HepG2 (cell line): Measurements from ENCODE around the gene TCFL5. TPM values are rescaled to one million over a fixed set of nuclear protein-coding genes. Genes with fewer than 3 reads are reported as not detected.

ENCODE experiments used
- EZH2 ChIP-seq: conservative IDR thresholded peaks from 2 replicates; pipeline ENCODE4 v1.6.1; 2012; ENCODE audit warnings: mild to moderate bottlenecking, low read depth, low read length, moderate library complexity
- MXI1 ChIP-seq: IDR thresholded peaks from 3 replicates; pipeline ENCODE4 v1.6.1; 2012; ENCODE audit warnings: low read depth, low read length, inconsistent platforms, borderline replicate concordance
- RXRA ChIP-seq: sonication (generic); formaldehyde crosslinking; IDR thresholded peaks from 2 replicates; pipeline ENCODE4 v1.5.1; 2020; ENCODE audit warnings: missing genetic modification reagents
- SMARCE1 ChIP-seq: fragments of 450-650 bp; IDR thresholded peaks from 2 replicates; pipeline ENCODE4 v1.6.1; 2017; ENCODE audit warnings: borderline replicate concordance
- SP1 ChIP-seq, 2 experiments: fragments of 450-650 bp in 1 of 2; sonication (generic) in 1 of 2; formaldehyde crosslinking in 1 of 2; IDR thresholded peaks; 2 replicates each; pipeline versions ENCODE4 v1.4.0 to v1.6.1; 2016 to 2020; ENCODE audit warnings: missing genetic modification reagents in 1 of 2
- ZBTB38 ChIP-seq: sonication (generic); formaldehyde crosslinking; IDR thresholded peaks from 2 replicates; pipeline ENCODE4 v1.5.1; 2020; ENCODE audit warnings: mild to moderate bottlenecking, missing genetic modification reagents
- ZBTB7B ChIP-seq: sonication (generic); formaldehyde crosslinking; IDR thresholded peaks from 2 replicates; pipeline ENCODE4 v1.4.0; 2020; ENCODE audit warnings: missing genetic modification reagents
- ZSCAN31 ChIP-seq: sonication (generic); formaldehyde crosslinking; IDR thresholded peaks from 2 replicates; pipeline ENCODE4 v1.5.0; 2020; ENCODE audit warnings: low read depth, mild to moderate bottlenecking, missing genetic modification reagents
- polyA plus RNA-seq, 8 experiments: library from polyadenylated mRNA; depleted of rRNA in 3 of 8; stranded (reverse) in 7 of 8; unstranded in 1 of 8; fragments of >200 nt; fragmentation: Illumina TruSeq in 4 of 8; extraction: Trizol in 4 of 8; gene quantifications; 2 replicates each; pipeline versions ENCODE4 v1.2.1 to v1.2.3, GENCODE V29; 2011 to 2016; ENCODE audit warnings: low read depth in 4 of 8, missing spikeins in 1 of 8, mixed read lengths in 1 of 8; ENCODE audit not compliant: insufficient read depth in 1 of 8
- total RNA-seq, 5 experiments: library from RNA; depleted of rRNA; stranded (reverse); fragments of >200 nt; fragmentation: Illumina TruSeq; extraction: Trizol; gene quantifications; 2 replicates each; pipeline ENCODE4 v1.2.3, GENCODE V29; 2016; ENCODE audit warnings: low read depth in 1 of 5
- TF ChIP-seq, protein P1 (sequence below): sonication (generic); formaldehyde crosslinking; IDR thresholded peaks from 2 replicates; pipeline ENCODE4 v1.4.0; 2020; ENCODE audit warnings: missing genetic modification reagents
- TF ChIP-seq, protein P2 (sequence below): sonication (generic); formaldehyde crosslinking; IDR thresholded peaks from 2 replicates; pipeline ENCODE4 v1.5.0; 2020; ENCODE audit warnings: missing genetic modification reagents
- TF ChIP-seq, protein P3 (sequence below): IDR thresholded peaks from 2 replicates; pipeline ENCODE4 v1.6.1; 2018; ENCODE audit warnings: missing genetic modification reagents, mild to moderate bottlenecking, missing compliant biosample characterization
- TF ChIP-seq, protein P4 (sequence below): sonication (generic); formaldehyde crosslinking; IDR thresholded peaks from 2 replicates; pipeline ENCODE4 v1.4.0; 2020; ENCODE audit warnings: missing genetic modification reagents, mild to moderate bottlenecking, borderline replicate concordance
- TF ChIP-seq, protein P5 (sequence below): sonication (generic); formaldehyde crosslinking; IDR thresholded peaks from 2 replicates; pipeline ENCODE4 v1.5.0; 2020; ENCODE audit warnings: mild to moderate bottlenecking, missing genetic modification reagents
- TF ChIP-seq, protein P6 (sequence below): sonication (generic); formaldehyde crosslinking; IDR thresholded peaks from 2 replicates; pipeline ENCODE4 v1.8.0; 2022; ENCODE audit warnings: mild to moderate bottlenecking, missing genetic modification reagents; ENCODE audit not compliant: insufficient replicate concordance

Gene TCFL5
- total and polyA plus RNA-seq, 2 of the 13 experiments (the other 11 are each of a cell fraction or from before 2014, with no cell fraction given) = 14.8 to 20.0 TPM

DNA sequence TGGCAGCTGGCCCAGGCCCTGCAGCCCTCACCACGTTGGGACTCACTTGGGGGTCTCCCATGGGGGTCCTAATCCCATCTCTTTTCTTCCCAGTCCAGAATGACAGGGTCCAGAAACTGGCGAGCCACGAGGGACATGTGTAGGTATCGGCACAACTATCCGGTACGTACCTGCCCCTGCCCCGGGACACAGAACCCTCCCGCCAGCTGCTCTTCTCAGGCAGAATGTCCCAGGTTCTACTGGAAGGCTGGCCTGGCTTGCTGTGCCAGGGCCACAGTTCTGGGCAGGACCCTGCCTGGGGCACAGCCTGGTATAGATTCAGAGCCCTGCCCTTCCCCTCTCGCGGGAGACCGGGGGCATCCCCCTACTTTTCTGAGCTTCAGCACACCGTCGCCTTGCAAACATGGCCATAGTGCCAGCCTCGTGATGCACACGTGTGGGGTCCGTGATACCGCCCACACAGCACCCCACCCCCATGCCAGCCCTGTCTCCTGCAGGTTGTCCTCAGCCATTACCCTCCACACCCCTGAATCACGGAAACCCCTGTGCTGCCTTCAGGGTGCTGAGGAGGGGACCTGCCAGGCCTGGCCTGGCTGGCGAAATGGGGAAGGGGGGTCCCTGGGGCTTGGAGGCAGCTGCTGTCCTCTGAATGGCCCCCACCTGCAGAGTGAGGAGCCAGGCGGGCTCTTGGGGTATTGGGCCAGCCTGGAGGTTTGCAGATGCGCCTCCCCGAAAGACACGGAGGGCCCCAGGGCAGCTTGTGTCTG is 54.0 kb downstream of the TCFL5 start (continued):
- TF ChIP-seq SMARCE1 (no peak), MXI1 (no peak), ZSCAN31 (CRISPR knock-in tag) (no peak), SP1 (IDR thresholded peaks at IDR 0.05) (no peak), SP1 (CRISPR knock-in tag; IDR thresholded peaks at IDR 0.05) (peak; percentile 4; the same call in 1 of the 2 replicates), RXRA (CRISPR knock-in tag) (no peak; the same call in 1 of the 2 replicates), ZBTB38 (CRISPR knock-in tag) (peak; percentile 66; the same call in 1 of the 2 replicates), ZBTB7B (no peak), EZH2 (no peak)
- TF ChIP-seq, protein P1, sequence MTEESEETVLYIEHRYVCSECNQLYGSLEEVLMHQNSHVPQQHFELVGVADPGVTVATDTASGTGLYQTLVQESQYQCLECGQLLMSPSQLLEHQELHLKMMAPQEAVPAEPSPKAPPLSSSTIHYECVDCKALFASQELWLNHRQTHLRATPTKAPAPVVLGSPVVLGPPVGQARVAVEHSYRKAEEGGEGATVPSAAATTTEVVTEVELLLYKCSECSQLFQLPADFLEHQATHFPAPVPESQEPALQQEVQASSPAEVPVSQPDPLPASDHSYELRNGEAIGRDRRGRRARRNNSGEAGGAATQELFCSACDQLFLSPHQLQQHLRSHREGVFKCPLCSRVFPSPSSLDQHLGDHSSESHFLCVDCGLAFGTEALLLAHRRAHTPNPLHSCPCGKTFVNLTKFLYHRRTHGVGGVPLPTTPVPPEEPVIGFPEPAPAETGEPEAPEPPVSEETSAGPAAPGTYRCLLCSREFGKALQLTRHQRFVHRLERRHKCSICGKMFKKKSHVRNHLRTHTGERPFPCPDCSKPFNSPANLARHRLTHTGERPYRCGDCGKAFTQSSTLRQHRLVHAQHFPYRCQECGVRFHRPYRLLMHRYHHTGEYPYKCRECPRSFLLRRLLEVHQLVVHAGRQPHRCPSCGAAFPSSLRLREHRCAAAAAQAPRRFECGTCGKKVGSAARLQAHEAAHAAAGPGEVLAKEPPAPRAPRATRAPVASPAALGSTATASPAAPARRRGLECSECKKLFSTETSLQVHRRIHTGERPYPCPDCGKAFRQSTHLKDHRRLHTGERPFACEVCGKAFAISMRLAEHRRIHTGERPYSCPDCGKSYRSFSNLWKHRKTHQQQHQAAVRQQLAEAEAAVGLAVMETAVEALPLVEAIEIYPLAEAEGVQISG (CRISPR knock-in tag) = 0 out of 2 replicates have a peak, but pooled peaks have one; percentile 6
- TF ChIP-seq, protein P2, sequence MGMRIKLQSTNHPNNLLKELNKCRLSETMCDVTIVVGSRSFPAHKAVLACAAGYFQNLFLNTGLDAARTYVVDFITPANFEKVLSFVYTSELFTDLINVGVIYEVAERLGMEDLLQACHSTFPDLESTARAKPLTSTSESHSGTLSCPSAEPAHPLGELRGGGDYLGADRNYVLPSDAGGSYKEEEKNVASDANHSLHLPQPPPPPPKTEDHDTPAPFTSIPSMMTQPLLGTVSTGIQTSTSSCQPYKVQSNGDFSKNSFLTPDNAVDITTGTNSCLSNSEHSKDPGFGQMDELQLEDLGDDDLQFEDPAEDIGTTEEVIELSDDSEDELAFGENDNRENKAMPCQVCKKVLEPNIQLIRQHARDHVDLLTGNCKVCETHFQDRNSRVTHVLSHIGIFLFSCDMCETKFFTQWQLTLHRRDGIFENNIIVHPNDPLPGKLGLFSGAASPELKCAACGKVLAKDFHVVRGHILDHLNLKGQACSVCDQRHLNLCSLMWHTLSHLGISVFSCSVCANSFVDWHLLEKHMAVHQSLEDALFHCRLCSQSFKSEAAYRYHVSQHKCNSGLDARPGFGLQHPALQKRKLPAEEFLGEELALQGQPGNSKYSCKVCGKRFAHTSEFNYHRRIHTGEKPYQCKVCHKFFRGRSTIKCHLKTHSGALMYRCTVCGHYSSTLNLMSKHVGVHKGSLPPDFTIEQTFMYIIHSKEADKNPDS (CRISPR knock-in tag) = no peak
- TF ChIP-seq, protein P3, sequence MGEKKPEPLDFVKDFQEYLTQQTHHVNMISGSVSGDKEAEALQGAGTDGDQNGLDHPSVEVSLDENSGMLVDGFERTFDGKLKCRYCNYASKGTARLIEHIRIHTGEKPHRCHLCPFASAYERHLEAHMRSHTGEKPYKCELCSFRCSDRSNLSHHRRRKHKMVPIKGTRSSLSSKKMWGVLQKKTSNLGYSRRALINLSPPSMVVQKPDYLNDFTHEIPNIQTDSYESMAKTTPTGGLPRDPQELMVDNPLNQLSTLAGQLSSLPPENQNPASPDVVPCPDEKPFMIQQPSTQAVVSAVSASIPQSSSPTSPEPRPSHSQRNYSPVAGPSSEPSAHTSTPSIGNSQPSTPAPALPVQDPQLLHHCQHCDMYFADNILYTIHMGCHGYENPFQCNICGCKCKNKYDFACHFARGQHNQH (CRISPR knock-in tag) = no peak
- TF ChIP-seq, protein P4, sequence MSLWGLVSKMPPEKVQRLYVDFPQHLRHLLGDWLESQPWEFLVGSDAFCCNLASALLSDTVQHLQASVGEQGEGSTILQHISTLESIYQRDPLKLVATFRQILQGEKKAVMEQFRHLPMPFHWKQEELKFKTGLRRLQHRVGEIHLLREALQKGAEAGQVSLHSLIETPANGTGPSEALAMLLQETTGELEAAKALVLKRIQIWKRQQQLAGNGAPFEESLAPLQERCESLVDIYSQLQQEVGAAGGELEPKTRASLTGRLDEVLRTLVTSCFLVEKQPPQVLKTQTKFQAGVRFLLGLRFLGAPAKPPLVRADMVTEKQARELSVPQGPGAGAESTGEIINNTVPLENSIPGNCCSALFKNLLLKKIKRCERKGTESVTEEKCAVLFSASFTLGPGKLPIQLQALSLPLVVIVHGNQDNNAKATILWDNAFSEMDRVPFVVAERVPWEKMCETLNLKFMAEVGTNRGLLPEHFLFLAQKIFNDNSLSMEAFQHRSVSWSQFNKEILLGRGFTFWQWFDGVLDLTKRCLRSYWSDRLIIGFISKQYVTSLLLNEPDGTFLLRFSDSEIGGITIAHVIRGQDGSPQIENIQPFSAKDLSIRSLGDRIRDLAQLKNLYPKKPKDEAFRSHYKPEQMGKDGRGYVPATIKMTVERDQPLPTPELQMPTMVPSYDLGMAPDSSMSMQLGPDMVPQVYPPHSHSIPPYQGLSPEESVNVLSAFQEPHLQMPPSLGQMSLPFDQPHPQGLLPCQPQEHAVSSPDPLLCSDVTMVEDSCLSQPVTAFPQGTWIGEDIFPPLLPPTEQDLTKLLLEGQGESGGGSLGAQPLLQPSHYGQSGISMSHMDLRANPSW (CRISPR knock-in tag) = no peak
- TF ChIP-seq, protein P5, sequence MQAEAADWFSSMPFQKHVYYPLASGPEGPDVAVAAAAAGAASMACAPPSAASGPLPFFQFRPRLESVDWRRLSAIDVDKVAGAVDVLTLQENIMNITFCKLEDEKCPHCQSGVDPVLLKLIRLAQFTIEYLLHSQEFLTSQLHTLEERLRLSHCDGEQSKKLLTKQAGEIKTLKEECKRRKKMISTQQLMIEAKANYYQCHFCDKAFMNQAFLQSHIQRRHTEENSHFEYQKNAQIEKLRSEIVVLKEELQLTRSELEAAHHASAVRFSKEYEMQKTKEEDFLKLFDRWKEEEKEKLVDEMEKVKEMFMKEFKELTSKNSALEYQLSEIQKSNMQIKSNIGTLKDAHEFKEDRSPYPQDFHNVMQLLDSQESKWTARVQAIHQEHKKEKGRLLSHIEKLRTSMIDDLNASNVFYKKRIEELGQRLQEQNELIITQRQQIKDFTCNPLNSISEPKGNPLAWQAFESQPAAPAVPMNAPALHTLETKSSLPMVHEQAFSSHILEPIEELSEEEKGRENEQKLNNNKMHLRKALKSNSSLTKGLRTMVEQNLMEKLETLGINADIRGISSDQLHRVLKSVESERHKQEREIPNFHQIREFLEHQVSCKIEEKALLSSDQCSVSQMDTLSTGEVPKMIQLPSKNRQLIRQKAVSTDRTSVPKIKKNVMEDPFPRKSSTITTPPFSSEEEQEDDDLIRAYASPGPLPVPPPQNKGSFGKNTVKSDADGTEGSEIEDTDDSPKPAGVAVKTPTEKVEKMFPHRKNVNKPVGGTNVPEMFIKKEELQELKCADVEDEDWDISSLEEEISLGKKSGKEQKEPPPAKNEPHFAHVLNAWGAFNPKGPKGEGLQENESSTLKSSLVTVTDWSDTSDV (CRISPR knock-in tag) = peak; percentile 60; the same call in 1 of the 2 replicates
- TF ChIP-seq, protein P6, sequence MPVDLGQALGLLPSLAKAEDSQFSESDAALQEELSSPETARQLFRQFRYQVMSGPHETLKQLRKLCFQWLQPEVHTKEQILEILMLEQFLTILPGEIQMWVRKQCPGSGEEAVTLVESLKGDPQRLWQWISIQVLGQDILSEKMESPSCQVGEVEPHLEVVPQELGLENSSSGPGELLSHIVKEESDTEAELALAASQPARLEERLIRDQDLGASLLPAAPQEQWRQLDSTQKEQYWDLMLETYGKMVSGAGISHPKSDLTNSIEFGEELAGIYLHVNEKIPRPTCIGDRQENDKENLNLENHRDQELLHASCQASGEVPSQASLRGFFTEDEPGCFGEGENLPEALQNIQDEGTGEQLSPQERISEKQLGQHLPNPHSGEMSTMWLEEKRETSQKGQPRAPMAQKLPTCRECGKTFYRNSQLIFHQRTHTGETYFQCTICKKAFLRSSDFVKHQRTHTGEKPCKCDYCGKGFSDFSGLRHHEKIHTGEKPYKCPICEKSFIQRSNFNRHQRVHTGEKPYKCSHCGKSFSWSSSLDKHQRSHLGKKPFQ (CRISPR knock-in tag) = no peak
